H1 (cell line): ENCODE results near the gene DDX41. TPM values are rescaled to one million over a fixed set of nuclear protein-coding genes. Genes with fewer than 3 reads are reported as not detected.

Experiments used
- CTBP2 ChIP-seq: IDR thresholded peaks from 2 replicates; pipeline ENCODE4 v1.7.0; 2011; ENCODE audit warnings: borderline replicate concordance, mild to moderate bottlenecking, moderate library complexity, mixed read lengths, low read length; ENCODE audit not compliant: insufficient read depth, insufficient read length
- EP300 ChIP-seq, 2 experiments: IDR thresholded peaks; 1 replicate in 1 of 2; 2 replicates in 1 of 2; pipeline ENCODE4 v1.6.1; 2011 to 2012; ENCODE audit warnings: low read depth in 2 of 2, low read length in 2 of 2, mild to moderate bottlenecking in 2 of 2, borderline replicate concordance in 1 of 2, inconsistent platforms in 1 of 2, moderate library complexity in 1 of 2
- GTF2F1 ChIP-seq: IDR thresholded peaks from 2 replicates; pipeline ENCODE4 v1.6.1; 2012; ENCODE audit warnings: low read depth, low read length, improper control_type of control experiment, borderline replicate concordance
- HDAC6 ChIP-seq: IDR thresholded peaks from one replicate; pipeline ENCODE4 v1.7.1; 2012; ENCODE audit warnings: low read depth, mild to moderate bottlenecking, inconsistent platforms, low read length, moderate library complexity
- JUND ChIP-seq: IDR thresholded peaks from 2 replicates; pipeline ENCODE4 v1.6.1; 2011; ENCODE audit warnings: mild to moderate bottlenecking, improper control_type of control experiment, low read length
- KDM5A ChIP-seq: fragments of 200-600 bp; IDR thresholded peaks from 2 replicates; pipeline ENCODE4 v1.7.1; 2012; ENCODE audit warnings: mild to moderate bottlenecking, low read length, inconsistent platforms, mixed read lengths
- SAP30 ChIP-seq: fragments of 300-600 bp; sonication (generic); IDR thresholded peaks from 2 replicates; pipeline ENCODE4 v1.7.1; 2012; ENCODE audit warnings: low read length, moderate library complexity, mild to moderate bottlenecking, inconsistent platforms; ENCODE audit not compliant: insufficient read depth, insufficient replicate concordance
- SIRT6 ChIP-seq: IDR thresholded peaks from one replicate; pipeline ENCODE4 v1.7.1; 2012; ENCODE audit warnings: low read length, inconsistent platforms
- polyA plus RNA-seq, 7 experiments: library from polyadenylated mRNA; depleted of rRNA in 3 of 7; stranded (reverse) in 5 of 7; unstranded in 2 of 7; fragments of >200 nt in 5 of 7; fragments of 200-250 nt in 2 of 7; gene quantifications; 1 replicate in 5 of 7; 2 replicates in 1 of 7; 4 replicates in 1 of 7; pipeline versions ENCODE4 v1.2.1 to v1.2.3, GENCODE V29; 2011 to 2013; ENCODE audit warnings: missing spikeins in 2 of 7, mixed read lengths in 2 of 7
- total RNA-seq: library from RNA; stranded (reverse); fragmentation: NEBNext Ultra II Directional; extraction: Animal tissue kit (Norgen Biotek cat#: 25700); gene quantifications from 2 replicates; pipeline ENCODE4 v1.2.1, GENCODE V29; 2021

Gene DDX41
- total and polyA plus RNA-seq, 2 of the 8 experiments (the other 6 are each of a cell fraction or from before 2014, with no cell fraction given): 102 to 135 TPM

- TF ChIP-seq CTBP2 (no peak), GTF2F1 (no peak), EP300 (IDR thresholded peaks at IDR 0.05; ENCODE audit: borderline replicate concordance in 1 of 2, low read depth in 2 of 2, low read length in 2 of 2) (no peak), SAP30 (no peak), SIRT6 (no peak), HDAC6 (no peak), JUND (no peak), KDM5A (no peak)
- TF ChIP-seq, all 59 proteins: peak for 0
Measured at GRCh38 chr5:177474846-177475562, 41.8 kb downstream of the DDX41 start (continued).
